GM18870 (cell line): ENCODE results near the gene LGR6.

Experiments used
- ATAC-seq: cut with Tn5 transposase; IDR thresholded peaks from one replicate; pipeline ENCODE4 v1.9.1; 2021; ENCODE audit warnings: moderate library complexity; ENCODE audit not compliant: unreplicated experiment

Gene LGR6

DNA sequence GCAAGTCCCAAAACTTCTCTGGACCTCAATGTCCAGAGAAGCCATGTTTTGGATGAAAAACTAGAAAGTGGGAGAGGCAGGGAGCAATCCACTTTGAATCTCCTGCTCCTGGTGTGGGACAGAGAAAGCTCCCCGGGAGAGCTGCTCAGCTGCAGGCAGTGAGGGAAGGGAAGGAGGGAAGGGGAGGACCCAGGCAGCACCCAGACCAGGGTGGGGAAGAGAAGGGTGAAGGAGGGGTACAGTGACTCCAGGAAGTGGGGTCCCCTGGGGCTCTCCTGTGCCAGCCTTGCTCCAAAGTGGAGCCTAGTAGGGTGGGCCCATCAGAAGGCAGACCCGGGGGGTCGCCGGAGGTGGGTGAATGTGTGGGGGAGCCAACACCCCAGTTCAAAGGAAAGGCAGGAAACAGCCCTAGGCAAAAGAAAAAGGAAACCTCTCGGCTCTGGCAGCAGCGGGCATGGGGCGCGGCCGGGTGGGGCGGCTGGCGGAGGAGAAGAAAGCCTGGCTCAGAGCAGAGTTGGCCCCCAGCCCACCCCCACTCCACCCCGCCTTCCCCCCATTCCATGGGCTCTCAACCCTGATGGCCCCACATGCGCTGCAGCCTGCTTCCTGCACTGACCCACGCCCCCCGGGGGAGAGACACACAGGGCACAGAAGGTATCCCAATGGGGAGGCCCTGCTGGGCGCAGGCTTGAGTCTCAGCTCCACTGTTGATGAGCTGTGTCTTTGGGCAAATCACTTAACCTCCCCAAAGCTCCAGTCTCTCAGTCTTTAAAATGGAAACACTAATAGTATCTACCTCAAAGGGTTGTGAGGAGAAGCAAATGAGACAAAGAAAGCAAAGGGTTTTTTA, 5.7 kb downstream of the LGR6 start:
- ATAC-seq: no peak

- no peak for ATAC-seq
These were observed 6.5 kb downstream of the LGR6 start for GRCh38 chr1:202200112-202200548.

DNA sequence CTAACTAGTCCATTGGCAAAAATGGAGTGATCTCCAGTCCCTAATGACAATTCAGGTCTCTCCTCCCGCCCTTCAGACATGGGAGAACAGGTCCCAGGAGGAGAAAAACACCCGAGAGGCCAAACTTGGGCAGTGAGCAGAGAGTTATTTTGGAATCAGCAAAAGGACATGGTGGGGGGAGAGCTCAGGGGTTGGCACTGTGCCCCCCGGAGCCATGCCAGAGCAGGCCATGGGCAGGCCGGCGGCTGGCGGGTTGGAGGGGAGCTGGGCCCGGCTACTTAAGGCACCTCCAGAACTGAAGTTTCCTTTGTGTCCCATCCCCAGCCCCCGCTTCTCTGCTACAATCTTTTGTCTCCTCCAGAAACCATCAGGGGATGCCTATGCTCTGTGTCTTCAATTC, 7.1 kb downstream of the LGR6 start:
- ATAC-seq: no peak

DNA sequence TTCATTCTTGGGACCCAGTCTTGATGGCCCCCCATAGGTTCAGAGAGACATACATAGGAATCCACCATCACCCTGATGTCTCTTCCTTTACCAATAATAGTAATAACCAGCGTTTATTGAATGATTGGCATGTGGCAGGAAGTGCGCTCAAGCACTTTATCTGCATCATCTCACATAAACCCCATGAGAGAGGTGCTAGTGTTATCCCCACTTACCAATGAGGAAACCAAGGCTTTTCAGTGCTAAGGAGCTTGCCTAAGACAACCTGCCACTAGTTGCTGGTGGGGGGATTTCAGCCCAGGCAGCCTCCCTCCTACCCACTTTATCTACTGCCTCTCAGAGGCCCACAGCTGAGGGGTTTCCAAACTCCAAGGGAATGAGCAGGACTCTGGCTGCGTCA, 7.7 kb downstream of the LGR6 start:
- ATAC-seq: no peak

GRCh38 chr1:202201971-202202370, 8.4 kb downstream of the LGR6 start:
- no peak for ATAC-seq

DNA sequence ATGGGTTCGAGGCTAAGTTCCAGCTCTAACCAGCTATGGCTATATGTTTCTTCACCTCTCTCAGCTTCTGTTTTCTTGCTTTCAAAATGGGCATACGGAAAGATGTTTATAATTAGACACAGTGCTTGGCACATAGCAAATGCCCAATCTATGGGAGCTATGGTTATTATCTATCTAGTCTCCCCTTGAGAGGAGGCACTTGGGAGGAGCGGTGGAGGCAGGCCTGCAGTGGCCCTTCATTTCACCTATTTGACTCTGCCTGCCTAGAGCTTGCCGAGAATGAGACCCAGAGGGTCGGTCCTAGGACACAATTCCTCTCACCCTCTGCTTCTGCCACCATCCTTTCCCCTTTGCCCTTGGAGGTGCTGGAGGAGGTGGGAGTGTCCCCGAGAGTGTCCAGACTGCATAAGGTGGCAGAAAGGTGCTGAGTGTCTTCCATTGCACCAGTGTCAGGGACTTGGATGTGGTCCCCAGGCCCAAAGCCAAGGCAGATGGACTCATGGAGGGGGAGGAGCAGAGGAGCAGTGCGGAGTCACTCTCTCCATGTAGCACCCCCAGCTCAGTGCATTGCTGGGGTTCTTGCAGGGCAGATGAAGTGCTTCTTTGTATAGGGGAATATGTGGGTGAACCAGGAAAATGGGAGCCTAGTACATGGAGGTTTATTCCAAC, 9.0 kb downstream of the LGR6 start:
- no peak for ATAC-seq

DNA sequence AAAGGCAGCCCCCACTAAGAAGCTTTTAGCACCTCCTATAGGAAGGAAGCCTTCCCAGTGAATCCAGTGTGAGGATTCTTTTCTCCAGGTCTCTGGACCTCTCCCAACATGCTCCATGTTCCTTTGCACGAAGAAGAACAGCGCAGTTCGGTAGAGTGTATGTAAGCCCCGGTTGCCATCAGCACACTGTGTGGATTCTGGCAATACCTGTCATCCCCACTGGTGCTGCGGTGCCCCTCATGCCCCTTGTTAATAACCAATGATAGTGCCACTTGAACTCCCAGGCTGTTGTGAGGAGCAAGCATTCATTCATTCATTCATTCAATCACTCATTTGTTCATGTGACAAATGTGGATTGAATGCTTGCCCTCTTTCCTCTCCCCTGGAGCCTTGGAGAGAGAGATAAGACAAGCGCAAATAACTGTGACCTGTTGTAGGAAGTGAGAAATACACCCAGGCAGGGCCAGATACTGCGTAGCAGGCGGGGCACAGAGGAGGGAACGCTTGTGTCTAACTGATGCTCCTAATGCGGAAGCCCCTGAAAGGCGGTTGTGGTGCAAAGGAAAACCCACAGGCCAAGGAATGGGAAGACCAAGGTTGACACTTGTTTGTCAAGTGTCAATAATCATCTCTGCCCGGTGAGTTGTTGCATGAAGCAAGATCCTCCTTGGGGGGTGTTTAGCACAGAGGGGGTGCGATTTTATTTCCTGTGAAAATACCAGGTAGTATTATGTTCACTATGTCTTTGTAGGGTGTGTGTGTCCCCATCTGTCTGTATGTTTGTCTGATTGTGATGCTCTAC, 9.8 kb downstream of the LGR6 start:
- ATAC-seq: no peak

DNA sequence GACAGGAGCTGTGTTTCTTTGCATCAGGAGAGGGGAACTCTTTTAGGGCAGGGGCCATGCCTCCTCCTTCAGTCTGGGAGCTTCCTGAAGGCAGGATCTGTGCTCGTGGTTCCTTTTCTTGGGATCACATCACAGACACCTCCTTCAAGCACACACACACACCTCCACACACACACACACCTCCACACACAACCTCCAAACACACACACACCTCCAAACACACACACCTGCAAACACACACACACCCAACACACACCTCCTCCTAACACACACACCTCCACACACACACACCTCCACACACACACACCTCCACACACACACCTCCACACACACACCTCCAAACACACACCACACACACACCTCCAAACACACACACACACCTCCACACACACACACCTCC, 10.5 kb downstream of the LGR6 start:
- ATAC-seq: no peak

DNA sequence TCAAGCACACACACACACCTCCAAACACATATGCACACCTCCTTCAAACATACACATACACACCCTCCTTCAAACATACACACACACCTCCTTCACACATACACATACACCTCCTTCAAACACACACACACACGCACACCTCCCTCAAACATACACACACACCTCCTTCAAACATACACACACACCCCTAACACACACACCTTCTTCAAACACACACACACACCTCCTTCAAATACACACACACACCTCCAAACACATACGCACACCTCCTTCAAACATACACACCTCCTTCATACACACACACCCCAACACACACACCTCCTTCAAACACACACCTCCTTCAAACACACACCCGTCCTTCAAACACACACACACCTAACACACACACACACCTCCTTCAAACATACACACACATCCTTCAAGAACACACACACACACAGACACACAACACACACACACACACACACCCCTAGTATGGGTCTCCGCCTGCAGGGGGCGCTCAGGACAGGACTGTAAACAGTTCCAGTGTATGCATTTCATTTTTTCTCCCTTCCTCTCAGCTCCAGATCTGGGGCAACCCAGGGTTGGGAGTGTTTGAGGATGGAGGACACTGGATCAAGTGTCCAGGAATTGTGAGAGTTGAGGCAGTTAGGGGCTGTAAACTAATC, 12.1 kb downstream of the LGR6 start:
- no peak for ATAC-seq

GRCh38 chr1:202207292-202207691, 13.7 kb downstream of the LGR6 start:
- ATAC-seq: no peak

GRCh38 chr1:202208351-202208857, 14.8 kb downstream of the LGR6 start:
- ATAC-seq: no peak

- ATAC-seq: no peak
These were observed 16.8 kb downstream of the LGR6 start for GRCh38 chr1:202210385-202210784.

- ATAC-seq: no peak
These were observed 17.4 kb downstream of the LGR6 start for GRCh38 chr1:202210969-202211368.

GRCh38 chr1:202212787-202213186, 19.2 kb downstream of the LGR6 start:
- ATAC-seq: no peak

GRCh38 chr1:202213361-202214088, 19.9 kb downstream of the LGR6 start:
- ATAC-seq: no peak

DNA sequence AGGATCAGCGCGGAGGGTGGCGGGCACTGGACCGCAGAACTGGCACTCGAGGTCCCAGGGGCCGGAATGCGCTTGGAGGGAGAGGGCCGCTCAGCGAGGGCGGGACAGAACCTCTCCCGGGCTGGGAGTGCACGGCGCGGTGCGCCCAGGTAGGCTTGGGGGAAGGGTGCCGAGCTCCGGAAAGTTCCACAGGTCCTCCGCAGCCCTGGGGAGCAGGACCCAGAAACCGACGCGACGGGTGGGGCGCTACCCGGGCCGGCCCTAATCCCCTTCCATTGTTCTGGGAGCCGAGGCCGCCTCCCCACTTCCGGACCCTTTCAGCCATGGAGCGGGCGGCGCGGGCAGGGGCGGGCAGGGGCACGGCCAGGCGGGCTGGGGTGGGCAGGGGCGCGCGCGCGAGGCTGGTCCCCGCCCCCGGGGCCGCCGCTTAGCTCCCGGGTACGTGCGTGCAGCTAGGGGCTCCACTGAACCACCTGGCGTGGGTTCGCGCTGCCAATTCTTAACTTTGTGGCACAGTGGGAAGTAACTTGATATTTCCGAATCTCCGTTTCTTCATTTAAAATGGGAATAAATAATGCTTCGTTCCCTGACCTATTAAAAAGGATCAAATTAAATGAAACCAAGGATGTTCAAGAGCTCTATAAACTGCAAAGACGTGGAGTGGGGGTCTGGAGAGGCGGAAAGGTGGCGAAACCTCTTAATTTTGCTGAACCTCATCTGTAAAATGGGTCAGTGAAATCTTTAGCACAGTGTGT, 20.7 kb downstream of the LGR6 start:
- ATAC-seq: no peak

GRCh38 chr1:202215472-202216130, 22.0 kb downstream of the LGR6 start:
- no peak for ATAC-seq

DNA sequence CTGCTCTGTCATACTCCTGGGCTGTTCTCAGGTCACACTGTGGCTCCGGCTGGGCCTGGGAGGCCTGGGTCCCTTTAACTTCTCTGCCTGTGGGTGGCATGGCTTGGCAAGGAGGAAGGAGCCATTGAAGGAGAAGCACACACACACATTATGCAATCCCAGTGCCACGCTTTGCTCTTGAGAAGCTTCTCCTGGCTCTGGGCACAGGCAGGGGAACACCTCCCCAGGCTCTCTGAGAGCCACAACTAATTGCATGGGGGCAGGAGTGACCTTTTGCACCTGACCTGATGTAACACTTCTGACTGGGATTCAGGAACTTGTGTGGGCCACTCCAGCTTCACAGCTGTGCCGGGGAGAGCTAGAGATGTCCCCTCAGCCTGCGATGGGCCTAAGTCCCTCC, 23.1 kb downstream of the LGR6 start:
- ATAC-seq: no peak

GRCh38 chr1:202217516-202217915, 23.9 kb downstream of the LGR6 start:
- no peak for ATAC-seq
